Gastroesophageal sphincter (tissue), 3 donors: ENCODE measurements around the gene KRT14.

ENCODE experiments used
- CTCF ChIP-seq, 4 experiments: fragments of 200-600 bp in 2 of 4; fragments of 450-650 bp in 2 of 4; sonication (generic) in 1 of 4; IDR thresholded peaks; one replicate each; pipeline ENCODE4 v1.5.1; 2017 to 2019; ENCODE audit warnings: antibody characterized with exemption in 4 of 4, mild to moderate bottlenecking in 2 of 4, moderate library complexity in 2 of 4
- EP300 ChIP-seq: sonication (generic); formaldehyde crosslinking; IDR thresholded peaks from one replicate; pipeline ENCODE4 v1.6.1; 2017; ENCODE audit warnings: antibody characterized with exemption, mild to moderate bottlenecking
- POLR2A ChIP-seq, 2 donors: fragments of 450-650 bp; IDR thresholded peaks; one replicate each; pipeline ENCODE4 v1.6.1; 2017; ENCODE audit warnings: antibody characterized with exemption in 2 of 2, mild to moderate bottlenecking in 2 of 2, moderate library complexity in 1 of 2
- POLR2AphosphoS5 ChIP-seq: sonication (generic); formaldehyde crosslinking; IDR thresholded peaks from one replicate; pipeline ENCODE4 v1.6.1; 2017; ENCODE audit warnings: antibody characterized with exemption

GRCh38 chr17:41556306-41556705, 30.4 kb downstream of the KRT14 start:
- no peak for TF ChIP-seq CTCF (IDR thresholded peaks at IDR 0.05)
- TF ChIP-seq EP300 = no peak
- TF ChIP-seq POLR2A (IDR thresholded peaks at IDR 0.05) = no peak
- TF ChIP-seq POLR2AphosphoS5 = no peak
